HG02588 (cell line): Measurements from ENCODE around the gene FOXO6.

Experiments
- ATAC-seq: cut with Tn5 transposase; IDR thresholded peaks from one replicate; pipeline ENCODE4 v1.9.1; 2021; ENCODE audit warnings: mild to moderate bottlenecking, moderate library complexity; ENCODE audit not compliant: unreplicated experiment

The FOXO6 gene

GRCh38 chr1:41419584-41420295 is 58.5 kb downstream of the FOXO6 start:
- ATAC-seq, result no peak

GRCh38 chr1:41420351-41420750 is 59.1 kb downstream of the FOXO6 start:
- ATAC-seq, result no peak

- no peak for ATAC-seq
These were observed 59.6 kb downstream of the FOXO6 start for GRCh38 chr1:41420860-41421259.

GRCh38 chr1:41422306-41422705 is 61.1 kb downstream of the FOXO6 start:
- no peak for ATAC-seq

GRCh38 chr1:41423511-41424191 is 62.4 kb downstream of the FOXO6 start:
- no peak for ATAC-seq

- no peak for ATAC-seq
These were observed 63.4 kb downstream of the FOXO6 start for GRCh38 chr1:41424581-41425118.

- ATAC-seq, result no peak
These were observed 64.1 kb downstream of the FOXO6 start for GRCh38 chr1:41425369-41425768.

GRCh38 chr1:41426201-41426890 is 65.1 kb downstream of the FOXO6 start:
- ATAC-seq, result no peak

GRCh38 chr1:41427122-41427913 is 66.1 kb downstream of the FOXO6 start:
- ATAC-seq, result no peak

GRCh38 chr1:41427916-41428737 is 66.9 kb downstream of the FOXO6 start:
- no peak for ATAC-seq

GRCh38 chr1:41428738-41429640 is 67.8 kb downstream of the FOXO6 start:
- no peak for ATAC-seq

- ATAC-seq, result no peak
These were observed 68.4 kb downstream of the FOXO6 start for GRCh38 chr1:41429641-41430035.

- no peak for ATAC-seq
These were observed 68.8 kb downstream of the FOXO6 start for GRCh38 chr1:41430069-41430468.

- ATAC-seq, result no peak
These were observed 69.3 kb downstream of the FOXO6 start for GRCh38 chr1:41430582-41430981.

GRCh38 chr1:41431490-41432350 is 70.5 kb downstream of the FOXO6 start:
- no peak for ATAC-seq
